B cell (primary cell): ENCODE data around the gene TMEM63A. TPM values are rescaled to one million over a fixed set of nuclear protein-coding genes. Genes with fewer than 3 reads are reported as not detected.

Source experiments
- ATAC-seq: fragments of 200-7000 bp; cut with Tn5 transposase; one replicate; pipeline ENCODE4 v1.10.0; 2021; ENCODE audit warnings: low read depth, mild to moderate bottlenecking, moderate number of reproducible peaks, moderate library complexity
- CTCF ChIA-PET: fragments of 350-600 bp; sonication (Branson Sonifier 250); formaldehyde crosslinking; loops from one replicate; lab custom pipeline; 2021; ENCODE audit warnings: antibody characterized with exemption, inconsistent platforms; lab: Charles Lee
- POLR2A ChIA-PET: fragments of 350-600 bp; sonication (Branson Sonifier 250); formaldehyde crosslinking; loops from one replicate; lab custom pipeline; 2021; ENCODE audit warnings: antibody characterized with exemption; lab: Charles Lee
- DNase-seq: peaks from one replicate; pipeline ENCODE4 v3.0.0; 2013
- H2AFZ ChIP-seq: 2 replicates; pipeline ENCODE4 v1.6.1; 2012; ENCODE audit warnings: mild to moderate bottlenecking, low read depth, low read length; ENCODE audit not compliant: insufficient read depth, poor library complexity, severe bottlenecking
- H3K27ac ChIP-seq, 2 donors: 1 replicate in 1 of 2; 2 replicates in 1 of 2; pipeline ENCODE4 v1.5.1; 2012 to 2013; ENCODE audit warnings: low read length in 2 of 2, mild to moderate bottlenecking in 2 of 2, moderate library complexity in 1 of 2
- H3K27me3 ChIP-seq, 4 experiments: fragments of 200-600 bp in 1 of 4; sonication (generic) in 1 of 4; replicated peaks in 1 of 4; 1 replicate in 2 of 4; 2 replicates in 2 of 4; pipeline versions ENCODE4 v1.6.1 to v1.7.0; 2013 to 2016; ENCODE audit warnings: low read length in 3 of 4, mild to moderate bottlenecking in 2 of 4, mixed read lengths in 1 of 4, moderate library complexity in 1 of 4; ENCODE audit not compliant: insufficient read depth in 4 of 4, control insufficient read depth in 3 of 4; ENCODE audit errors: control extremely low read depth in 1 of 4
- H3K36me3 ChIP-seq, 2 experiments: replicated peaks in 1 of 2; 1 replicate in 1 of 2; 2 replicates in 1 of 2; pipeline versions ENCODE4 v1.6.1 to v1.7.1; 2013; ENCODE audit warnings: low read length in 1 of 2; ENCODE audit not compliant: insufficient read depth in 2 of 2, control insufficient read depth in 1 of 2; ENCODE audit errors: control extremely low read depth in 1 of 2, extremely low read depth in 1 of 2
- H3K4me1 ChIP-seq, 2 donors: fragments of 200-600 bp in 1 of 2; sonication (generic) in 1 of 2; 1 replicate in 1 of 2; 2 replicates in 1 of 2; pipeline versions ENCODE4 v1.5.1 to v1.6.1; 2013 to 2017; ENCODE audit warnings: low read length in 2 of 2; ENCODE audit not compliant: control insufficient read depth in 2 of 2, insufficient read depth in 2 of 2
- H3K4me2 ChIP-seq: replicated peaks from 2 replicates; pipeline ENCODE3; 2012; ENCODE audit warnings: mild to moderate bottlenecking, low read depth, low read length; ENCODE audit not compliant: poor library complexity, severe bottlenecking
- H3K4me3 ChIP-seq, 5 experiments: fragments of 200-600 bp in 1 of 5; sonication (generic) in 1 of 5; 1 replicate in 3 of 5; 2 replicates in 2 of 5; pipeline versions ENCODE4 v1.5.1 to v1.7.0; 2011 to 2016; ENCODE audit warnings: low read length in 4 of 5, mild to moderate bottlenecking in 4 of 5, low read depth in 2 of 5, control low read depth in 1 of 5, moderate library complexity in 1 of 5; ENCODE audit not compliant: insufficient read depth in 1 of 5; ENCODE audit errors: control extremely low read depth in 1 of 5, extremely low read depth in 1 of 5
- H3K79me2 ChIP-seq: fragments of 200-600 bp; sonication (generic); one replicate; pipeline ENCODE4 v1.6.0; 2016; ENCODE audit warnings: low read length; ENCODE audit not compliant: control insufficient read depth, insufficient read depth
- H3K9ac ChIP-seq: fragments of 200-600 bp; sonication (generic); 2 replicates; pipeline ENCODE4 v1.6.1; 2017; ENCODE audit warnings: mild to moderate bottlenecking, low read length, moderate library complexity
- H3K9me3 ChIP-seq, 3 donors: one replicate each; pipeline versions ENCODE4 v1.6.1 to v1.7.1; 2013; ENCODE audit warnings: low read length in 2 of 3; ENCODE audit not compliant: control insufficient read depth in 2 of 3, insufficient read depth in 1 of 3; ENCODE audit errors: control extremely low read depth in 1 of 3
- H4K20me1 ChIP-seq: 2 replicates; pipeline ENCODE4 v1.6.0; 2012; ENCODE audit warnings: mild to moderate bottlenecking, low read length; ENCODE audit not compliant: insufficient read depth, control insufficient read depth, poor library complexity, severe bottlenecking
- H3K27ac Mint-ChIP-seq: one replicate; pipeline ENCODE4 v1.8.0; 2021; ENCODE audit warnings: mixed read lengths
- H3K27me3 Mint-ChIP-seq: one replicate; pipeline ENCODE4 v1.8.0; 2021; ENCODE audit warnings: mixed read lengths
- H3K4me1 Mint-ChIP-seq: one replicate; pipeline ENCODE4 v1.8.0; 2021; ENCODE audit warnings: mixed read lengths
- H3K4me3 Mint-ChIP-seq: one replicate; pipeline ENCODE4 v1.8.0; 2021; ENCODE audit warnings: mixed read lengths
- H3K9me3 Mint-ChIP-seq: one replicate; pipeline ENCODE4 v1.8.0; 2022; ENCODE audit warnings: mixed read lengths; ENCODE audit not compliant: insufficient read depth
- CTCF ChIP-seq: fragments of 200-600 bp; IDR thresholded peaks from one replicate; pipeline ENCODE4 v1.8.0; 2022; ENCODE audit warnings: antibody characterized with exemption, mild to moderate bottlenecking
- EZH2 ChIP-seq: IDR thresholded peaks from 2 replicates; pipeline ENCODE4 v1.6.1; 2012; ENCODE audit warnings: borderline replicate concordance, low read depth, mild to moderate bottlenecking, moderate library complexity, low read length; ENCODE audit not compliant: insufficient read depth, poor library complexity, severe bottlenecking
- WGBS: methylation state at CpG from one replicate; pipeline ENCODE4 v1.1.5; 2013; ENCODE audit warnings: missing lambda C conversion rate; ENCODE audit not compliant: insufficient coverage; 5-methylcytosine and 5-hydroxymethylcytosine counted together
- intact Hi-C: fragments of 100-400 bp; cut with micrococcal nuclease; formaldehyde crosslinking; loops from one replicate; pipeline ENCODE4 v1.10.0; 2022
- polyA plus RNA-seq: library from polyadenylated mRNA; depleted of rRNA; stranded (reverse); fragments of >200 nt; gene quantifications from 2 replicates; pipeline ENCODE4 v1.2.3, GENCODE V29; 2012
- total RNA-seq, 2 donors: library from RNA; stranded (reverse); fragments of 120-200 nt in 1 of 2; gene quantifications; 1 replicate in 1 of 2; 2 replicates in 1 of 2; pipeline versions ENCODE4 v1.2.3 to v1.2.4, GENCODE V29; 2013 to 2022

Gene TMEM63A
- total and polyA plus RNA-seq, 2 donors (not counting 1 experiment from before 2014, with no cell fraction given) = 209 to 238 TPM

GRCh38 chr1:225852413-225853124 is 29.6 kb downstream of the TMEM63A start:
- POLR2A ChIA-PET = interaction anchor here (1.1 to 2.0 kb wide), 3 partner anchors 29 to 75 kb away, joined by 5 to 6 read pairs (median 5); partner anchors contain the start of genes SRP9 and TMEM63A
- peaks cover 4% of the 10 kb centered on the region for H4K20me1 ChIP-seq
- H3K4me1 ChIP-seq = peaks cover 51 to 67% of the 10 kb centered on the region in 2 donors
- Mint-ChIP-seq H3K4me1 (peaks cover 59% of the 10 kb centered on the region), H3K4me3 (peak overlapping the region; percentile 23), H3K27ac (peak overlapping the region; percentile 78), H3K9me3 (no peaks in the 10 kb centered on the region), H3K27me3 (no peaks in the 10 kb centered on the region)
- ATAC-seq (no peak), DNase-seq (no peak)
- TF ChIP-seq EZH2 (no peak), CTCF (no peak)
- H3K79me2 ChIP-seq = peaks cover 3% of the 10 kb centered on the region
- peak overlapping the region; percentile 44 to 67 for H3K27ac ChIP-seq
- H2AFZ ChIP-seq = no peak overlapping the region
- CTCF ChIA-PET = interaction anchor here (0.8 to 1.5 kb wide), 4 partner anchors 29 to 92 kb away, joined by 3 to 7 read pairs (median 4); partner anchors contain the start of gene TMEM63A
- H3K36me3 ChIP-seq = peaks cover 5 to 57% of the 10 kb centered on the region in 2 experiments
- intact Hi-C loops = no loop called here
- no peak overlapping the region for H3K9ac ChIP-seq
- no peaks in the 10 kb centered on the region for H3K27me3 ChIP-seq
- H3K9me3 ChIP-seq = peaks cover 0 to 7% (median 0%) of the 10 kb centered on the region in 3 donors
- peak overlapping the region; percentile 41 for H3K4me2 ChIP-seq
- 69% methylated on average over 8 of the region's 13 CpGs for WGBS
- H3K4me3 ChIP-seq = no peak overlapping the region

- Mint-ChIP-seq H3K27ac (peak overlapping the region; percentile 78), H3K9me3 (no peaks in the 10 kb centered on the region), H3K4me3 (peak overlapping the region; percentile 11), H3K27me3 (no peaks in the 10 kb centered on the region), H3K4me1 (peaks cover 66% of the 10 kb centered on the region)
- H3K4me1 ChIP-seq = peaks cover 59 to 74% of the 10 kb centered on the region in 2 donors
- ChIA-PET POLR2A (interaction anchor here (1.1 to 2.0 kb wide), 3 partner anchors 30 to 74 kb away, joined by 5 to 6 read pairs (median 5); partner anchors contain the start of genes SRP9 and TMEM63A), CTCF (interaction anchor here (0.8 to 1.5 kb wide), 4 partner anchors 30 to 93 kb away, joined by 3 to 7 read pairs (median 4); partner anchors contain the start of gene TMEM63A)
- H3K79me2 ChIP-seq = peaks cover 3% of the 10 kb centered on the region
- peak overlapping the region; percentile 44 to 67 for H3K27ac ChIP-seq
- H3K9me3 ChIP-seq = peaks cover 0 to 7% (median 0%) of the 10 kb centered on the region in 3 donors
- ATAC-seq (peak; percentile 12), DNase-seq (peak; percentile 69)
- no peak overlapping the region for H2AFZ ChIP-seq
- H3K27me3 ChIP-seq = no peaks in the 10 kb centered on the region
- 2% methylated on average over 3 of the region's 4 CpGs for WGBS
- peaks cover 5 to 56% of the 10 kb centered on the region in 2 experiments for H3K36me3 ChIP-seq
- no peak overlapping the region for H3K9ac ChIP-seq
- TF ChIP-seq CTCF (no peak), EZH2 (no peak)
- H3K4me3 ChIP-seq = no peak overlapping the region
- H3K4me2 ChIP-seq = peak overlapping the region; percentile 41
- intact Hi-C loops = no loop called here
- peaks cover 6% of the 10 kb centered on the region for H4K20me1 ChIP-seq
Observed at GRCh38 chr1:225851805-225852204, 30.4 kb downstream of the TMEM63A start.
